Stimulated activated memory B cell treated with anti-CD40 and anti-IgM and Interleukin-4, amounts not matched to agents 10 μg/mL and 1 μg/mL and 100 μg/mL, for 72 hours (primary cell): ENCODE measurements around the gene PLA2G2D.
A peak's percentile ranks its signal among the peaks of the same experiment; 100 is the strongest.

ENCODE experiments used
- ATAC-seq: fragments of 150-1000 bp; cut with Tn5 transposase; 2 replicates; pipeline ENCODE4 v1.10.0; 2021
- H3K27ac Mint-ChIP-seq: one replicate; pipeline ENCODE4 v1.8.0; 2022; ENCODE audit warnings: mild to moderate bottlenecking, mixed read lengths
- H3K27me3 Mint-ChIP-seq: one replicate; pipeline ENCODE4 v1.8.0; 2022; ENCODE audit warnings: mixed read lengths
- H3K36me3 Mint-ChIP-seq: one replicate; pipeline ENCODE4 v1.8.0; 2022; ENCODE audit warnings: mixed read lengths
- H3K4me1 Mint-ChIP-seq: one replicate; pipeline ENCODE4 v1.8.0; 2022; ENCODE audit warnings: mixed read lengths
- H3K4me3 Mint-ChIP-seq: one replicate; pipeline ENCODE4 v1.8.0; 2022; ENCODE audit warnings: mild to moderate bottlenecking, moderate library complexity, mixed read lengths
- H3K9me3 Mint-ChIP-seq: one replicate; pipeline ENCODE4 v1.8.0; 2022; ENCODE audit warnings: mixed read lengths

Gene PLA2G2D

GRCh38 chr1:20111452-20111851 is 7.9 kb downstream of the PLA2G2D start:
- Mint-ChIP-seq H3K27ac (no peak overlapping the region), H3K27me3 (peaks cover 5% of the 10 kb centered on the region), H3K4me3 (no peak overlapping the region), H3K9me3 (no peaks in the 10 kb centered on the region), H3K4me1 (no peaks in the 10 kb centered on the region), H3K36me3 (no peaks in the 10 kb centered on the region)
- no peak for ATAC-seq

- Mint-ChIP-seq H3K36me3 (no peaks in the 10 kb centered on the region), H3K4me1 (no peaks in the 10 kb centered on the region), H3K9me3 (no peaks in the 10 kb centered on the region), H3K4me3 (no peak overlapping the region), H3K27ac (no peak overlapping the region), H3K27me3 (peaks cover 8% of the 10 kb centered on the region)
- ATAC-seq, result no peak
These were observed 8.7 kb downstream of the PLA2G2D start for GRCh38 chr1:20110679-20111078.

GRCh38 chr1:20109223-20109856 is 10.0 kb downstream of the PLA2G2D start:
- Mint-ChIP-seq H3K27ac (no peak overlapping the region), H3K36me3 (no peaks in the 10 kb centered on the region), H3K4me1 (no peaks in the 10 kb centered on the region), H3K9me3 (no peaks in the 10 kb centered on the region), H3K4me3 (no peak overlapping the region), H3K27me3 (peaks cover 8% of the 10 kb centered on the region)
- no peak for ATAC-seq

- no peak for ATAC-seq
- no peak overlapping the region for H3K4me3 Mint-ChIP-seq
- no peaks in the 10 kb centered on the region for H3K4me1 Mint-ChIP-seq
- no peak overlapping the region for H3K27ac Mint-ChIP-seq
- peaks cover 8% of the 10 kb centered on the region for H3K27me3 Mint-ChIP-seq
- H3K36me3 Mint-ChIP-seq, result no peaks in the 10 kb centered on the region
- H3K9me3 Mint-ChIP-seq, result no peaks in the 10 kb centered on the region
These were observed 10.8 kb downstream of the PLA2G2D start for GRCh38 chr1:20108366-20109123.

GRCh38 chr1:20107796-20108195 is 11.5 kb downstream of the PLA2G2D start:
- Mint-ChIP-seq H3K4me1 (no peaks in the 10 kb centered on the region), H3K9me3 (no peaks in the 10 kb centered on the region), H3K27me3 (peaks cover 8% of the 10 kb centered on the region), H3K27ac (no peak overlapping the region), H3K4me3 (no peak overlapping the region), H3K36me3 (no peaks in the 10 kb centered on the region)
- no peak for ATAC-seq

DNA sequence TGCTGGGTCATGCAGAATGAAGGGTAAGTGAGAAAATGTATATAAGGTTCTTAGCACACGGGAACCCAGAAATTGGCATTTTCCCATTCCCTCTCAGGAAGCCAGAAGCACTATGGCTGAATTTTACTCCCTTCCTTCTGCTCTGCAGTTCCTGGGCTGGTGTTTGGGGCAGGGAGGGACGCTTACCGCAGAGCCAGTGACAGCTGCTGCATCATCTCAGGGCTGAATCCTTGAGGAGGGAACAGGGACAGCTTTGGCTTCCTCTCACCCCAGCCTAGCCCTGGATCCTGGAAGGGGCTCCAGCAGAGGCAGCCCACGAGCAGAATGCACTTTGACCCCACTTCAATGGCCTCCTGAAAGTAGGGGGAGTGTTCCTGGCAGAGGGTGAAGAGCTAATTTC is 12.0 kb downstream of the PLA2G2D start:
- no peak overlapping the region for H3K4me3 Mint-ChIP-seq
- H3K27ac Mint-ChIP-seq, result no peak overlapping the region
- peaks cover 8% of the 10 kb centered on the region for H3K27me3 Mint-ChIP-seq
- H3K36me3 Mint-ChIP-seq, result no peaks in the 10 kb centered on the region
- no peaks in the 10 kb centered on the region for H3K9me3 Mint-ChIP-seq
- ATAC-seq, result no peak
- H3K4me1 Mint-ChIP-seq, result no peaks in the 10 kb centered on the region

DNA sequence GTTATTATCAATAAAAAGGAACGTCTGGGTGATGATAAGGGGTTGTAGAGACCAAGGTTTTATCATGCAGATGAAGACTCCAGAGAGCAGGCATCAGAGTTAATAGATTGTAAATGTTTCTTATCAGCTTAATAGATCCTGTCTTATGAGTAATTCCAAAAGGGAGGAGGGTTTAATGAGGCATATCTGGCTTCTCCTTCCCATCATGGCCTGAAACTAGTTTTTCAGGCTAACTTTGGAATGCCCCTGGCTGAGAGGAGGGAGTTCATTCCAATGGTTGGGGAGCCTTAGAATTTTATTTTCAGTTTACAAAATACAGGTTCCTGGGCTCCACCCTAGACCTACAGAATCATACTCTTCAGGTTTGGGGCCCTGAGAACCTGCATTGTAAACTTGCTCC is 13.5 kb downstream of the PLA2G2D start:
- no peak for ATAC-seq
- H3K9me3 Mint-ChIP-seq, result no peaks in the 10 kb centered on the region
- H3K36me3 Mint-ChIP-seq, result no peaks in the 10 kb centered on the region
- no peak overlapping the region for H3K27ac Mint-ChIP-seq
- H3K27me3 Mint-ChIP-seq, result peaks cover 8% of the 10 kb centered on the region
- H3K4me1 Mint-ChIP-seq, result peaks cover 4% of the 10 kb centered on the region
- no peak overlapping the region for H3K4me3 Mint-ChIP-seq

DNA sequence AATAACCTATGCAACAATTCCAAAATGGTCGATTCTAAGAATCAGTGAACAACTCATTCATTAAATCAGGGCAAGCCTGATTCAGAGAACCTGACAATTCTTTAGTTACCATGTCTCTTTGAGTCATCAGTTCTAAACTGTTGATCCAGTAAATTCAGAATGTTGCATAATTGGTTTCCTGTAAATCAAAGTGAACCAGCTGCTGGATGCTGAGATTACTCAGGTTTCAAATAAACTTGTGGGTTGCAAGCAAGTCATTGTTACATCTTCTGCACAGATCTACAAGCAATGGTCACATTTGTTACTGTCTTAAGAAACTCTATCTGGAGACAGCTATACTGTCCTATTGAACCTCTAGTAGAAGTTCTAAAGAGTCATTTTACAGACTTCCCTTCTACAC is 16.5 kb downstream of the PLA2G2D start:
- ATAC-seq, result no peak
- H3K27ac Mint-ChIP-seq, result no peak overlapping the region
- H3K36me3 Mint-ChIP-seq, result no peaks in the 10 kb centered on the region
- H3K4me3 Mint-ChIP-seq, result no peak overlapping the region
- peaks cover 7% of the 10 kb centered on the region for H3K4me1 Mint-ChIP-seq
- peaks cover 8% of the 10 kb centered on the region for H3K27me3 Mint-ChIP-seq
- no peaks in the 10 kb centered on the region for H3K9me3 Mint-ChIP-seq

DNA sequence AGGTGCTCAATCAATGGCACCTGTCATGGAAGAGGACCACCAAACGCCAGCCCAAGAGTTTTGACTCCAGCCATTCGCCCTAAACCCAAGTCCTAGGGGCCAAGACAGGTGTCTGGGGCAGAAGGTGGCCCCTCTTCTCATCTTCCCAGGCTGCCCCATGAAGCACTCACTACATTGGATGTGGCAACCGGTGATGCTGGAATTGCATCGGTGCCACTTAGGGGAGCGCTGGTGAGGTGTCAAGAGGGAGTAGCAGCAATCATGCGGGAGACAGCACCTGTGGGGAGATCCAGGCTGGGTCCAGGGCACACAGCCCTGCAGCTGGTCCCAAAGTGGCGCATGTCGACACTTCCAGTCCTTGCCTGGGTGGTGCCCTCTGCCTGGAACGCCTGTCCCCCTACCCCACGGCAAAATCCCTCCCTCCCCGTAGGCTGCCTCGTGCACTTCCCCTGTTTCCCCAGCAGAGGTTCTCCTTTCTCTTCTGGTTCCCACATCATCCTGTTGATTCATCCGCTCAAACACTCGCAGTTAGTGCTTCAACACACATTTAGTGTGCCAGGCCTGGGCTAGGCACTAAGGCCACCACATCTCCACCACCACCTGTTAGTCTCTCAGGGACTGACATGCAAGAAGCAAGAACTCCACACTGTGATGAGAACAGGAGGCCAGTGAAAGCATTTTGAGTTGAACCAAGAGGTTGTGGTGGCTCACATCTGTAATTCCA is 18.5 kb downstream of the PLA2G2D start:
- no peak overlapping the region for H3K27ac Mint-ChIP-seq
- no peaks in the 10 kb centered on the region for H3K9me3 Mint-ChIP-seq
- H3K36me3 Mint-ChIP-seq, result no peaks in the 10 kb centered on the region
- peak; percentile 66 for ATAC-seq
- H3K4me3 Mint-ChIP-seq, result no peak overlapping the region
- H3K27me3 Mint-ChIP-seq, result no peaks in the 10 kb centered on the region
- H3K4me1 Mint-ChIP-seq, result peaks cover 7% of the 10 kb centered on the region

GRCh38 chr1:20099533-20099932 is 19.8 kb downstream of the PLA2G2D start:
- H3K27me3 Mint-ChIP-seq, result no peaks in the 10 kb centered on the region

GRCh38 chr1:20096840-20097447 is 22.4 kb downstream of the PLA2G2D start:
- no peak for ATAC-seq
- no peaks in the 10 kb centered on the region for H3K36me3 Mint-ChIP-seq
- H3K9me3 Mint-ChIP-seq, result no peaks in the 10 kb centered on the region
- H3K4me3 Mint-ChIP-seq, result no peak overlapping the region
- H3K4me1 Mint-ChIP-seq, result peaks cover 7% of the 10 kb centered on the region
- H3K27me3 Mint-ChIP-seq, result no peaks in the 10 kb centered on the region
- H3K27ac Mint-ChIP-seq, result no peak overlapping the region

More at GRCh38 chr1:20099533-20099932, 19.8 kb downstream of the PLA2G2D start:
- Mint-ChIP-seq H3K4me1 (peaks cover 7% of the 10 kb centered on the region), H3K4me3 (no peak overlapping the region), H3K27ac (no peak overlapping the region), H3K9me3 (no peaks in the 10 kb centered on the region), H3K36me3 (no peaks in the 10 kb centered on the region)
- peak; percentile 54 for ATAC-seq

- Mint-ChIP-seq H3K27ac (no peak overlapping the region), H3K4me3 (no peak overlapping the region), H3K27me3 (peaks cover 2% of the 10 kb centered on the region), H3K9me3 (no peaks in the 10 kb centered on the region), H3K36me3 (no peaks in the 10 kb centered on the region), H3K4me1 (peaks cover 2% of the 10 kb centered on the region)
- ATAC-seq, result no peak
These were observed 23.5 kb downstream of the PLA2G2D start for GRCh38 chr1:20095564-20096434.

DNA sequence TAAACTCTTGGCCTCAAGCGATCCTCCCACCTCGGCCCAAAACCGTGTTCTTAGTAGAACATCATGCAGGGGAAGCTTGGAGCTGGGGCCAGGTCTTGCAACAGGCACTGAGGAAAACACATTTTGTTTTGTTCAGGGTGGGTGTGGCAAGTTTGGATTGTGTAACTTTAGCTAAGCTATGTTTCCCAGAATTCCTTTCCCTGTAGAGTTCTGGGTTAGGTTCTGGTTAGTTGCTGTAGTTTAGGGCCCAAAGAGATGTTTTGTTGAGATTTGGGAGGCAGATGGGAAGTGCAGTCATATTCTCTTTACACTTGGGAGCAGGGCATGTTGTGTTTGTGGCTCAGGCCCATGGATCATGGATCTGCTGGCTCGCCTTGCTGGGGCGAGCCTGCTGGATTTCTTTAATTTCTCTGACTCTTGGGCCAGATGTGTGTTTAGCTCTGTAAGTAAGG is 25.4 kb downstream of the PLA2G2D start:
- Mint-ChIP-seq H3K4me3 (no peak overlapping the region), H3K36me3 (no peaks in the 10 kb centered on the region), H3K4me1 (no peaks in the 10 kb centered on the region), H3K9me3 (no peaks in the 10 kb centered on the region), H3K27me3 (peaks cover 10% of the 10 kb centered on the region), H3K27ac (no peak overlapping the region)
- ATAC-seq, result no peak

GRCh38 chr1:20093303-20093702 is 26.0 kb downstream of the PLA2G2D start:
- Mint-ChIP-seq H3K4me3 (no peak overlapping the region), H3K36me3 (no peaks in the 10 kb centered on the region), H3K27me3 (peaks cover 10% of the 10 kb centered on the region), H3K27ac (no peak overlapping the region), H3K9me3 (no peaks in the 10 kb centered on the region), H3K4me1 (no peaks in the 10 kb centered on the region)
- ATAC-seq, result no peak
